ENCODE measurements around the gene TRAPPC2L. TPM values are rescaled to one million over a fixed set of nuclear protein-coding genes. Genes with fewer than 3 reads are reported as not detected.

The TRAPPC2L gene
- total RNA-seq, 1 donor from 2014 or later: 74.0 TPM

DNA sequence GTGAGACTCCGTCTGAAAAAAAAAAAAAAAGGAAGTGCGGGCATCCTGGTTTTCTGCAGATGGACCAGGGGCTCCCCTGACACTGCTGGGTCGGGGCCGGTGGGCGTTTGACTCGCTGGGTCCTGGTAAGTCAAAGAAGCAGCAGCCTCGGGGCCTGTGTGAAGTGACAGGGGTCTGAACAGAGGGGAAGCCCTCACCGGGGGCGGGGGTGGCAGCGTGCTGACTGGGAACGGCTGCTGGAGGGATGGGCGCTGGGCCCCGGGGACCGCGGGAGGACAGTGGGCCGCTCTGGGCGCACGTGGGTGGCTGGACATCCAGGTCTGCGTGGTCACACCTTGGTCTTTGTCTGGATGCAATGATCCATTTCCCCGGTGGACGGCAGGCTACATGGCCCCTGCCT lies 8.4 kb upstream of the TRAPPC2L start:
- H3K36me3 Mint-ChIP-seq (ENCODE audit: unreplicated experiment): peaks cover 4% of the 10 kb centered on the region
- H3K27me3 Mint-ChIP-seq (ENCODE audit: unreplicated experiment): no peaks in the 10 kb centered on the region

DNA sequence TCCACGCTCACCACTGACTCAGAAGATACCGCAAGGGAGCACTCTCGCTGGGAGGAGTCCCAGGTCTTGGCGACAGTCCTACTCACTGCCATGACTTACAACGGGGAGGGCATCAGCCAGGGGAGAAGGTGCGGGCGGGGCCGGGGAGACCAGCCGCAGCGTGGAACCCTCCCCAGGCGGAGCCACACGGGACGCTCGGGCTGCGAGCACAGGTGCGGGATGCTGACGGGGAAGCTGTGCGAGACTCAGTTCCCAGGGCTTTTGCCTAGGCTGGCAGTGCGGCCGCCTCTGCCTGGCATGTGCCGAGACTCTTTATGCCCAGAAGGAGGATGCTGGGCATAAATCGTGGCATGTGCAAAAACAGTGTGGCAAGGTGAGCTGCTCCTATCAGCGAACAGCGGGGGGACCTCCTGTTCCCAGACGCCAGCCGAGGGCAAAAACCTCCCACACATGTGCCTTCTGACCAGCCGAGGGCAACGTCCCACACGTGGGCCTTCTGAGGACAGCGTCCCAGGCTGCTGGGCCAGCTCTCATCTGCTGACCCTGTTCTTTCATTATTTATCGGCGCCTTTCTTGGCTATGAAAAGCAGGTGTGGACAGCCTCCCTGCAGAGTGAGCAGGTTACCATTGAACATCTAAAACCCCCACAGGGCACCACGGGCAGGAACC lies 6.3 kb upstream of the TRAPPC2L start:
- TF ChIP-seq, protein P1, sequence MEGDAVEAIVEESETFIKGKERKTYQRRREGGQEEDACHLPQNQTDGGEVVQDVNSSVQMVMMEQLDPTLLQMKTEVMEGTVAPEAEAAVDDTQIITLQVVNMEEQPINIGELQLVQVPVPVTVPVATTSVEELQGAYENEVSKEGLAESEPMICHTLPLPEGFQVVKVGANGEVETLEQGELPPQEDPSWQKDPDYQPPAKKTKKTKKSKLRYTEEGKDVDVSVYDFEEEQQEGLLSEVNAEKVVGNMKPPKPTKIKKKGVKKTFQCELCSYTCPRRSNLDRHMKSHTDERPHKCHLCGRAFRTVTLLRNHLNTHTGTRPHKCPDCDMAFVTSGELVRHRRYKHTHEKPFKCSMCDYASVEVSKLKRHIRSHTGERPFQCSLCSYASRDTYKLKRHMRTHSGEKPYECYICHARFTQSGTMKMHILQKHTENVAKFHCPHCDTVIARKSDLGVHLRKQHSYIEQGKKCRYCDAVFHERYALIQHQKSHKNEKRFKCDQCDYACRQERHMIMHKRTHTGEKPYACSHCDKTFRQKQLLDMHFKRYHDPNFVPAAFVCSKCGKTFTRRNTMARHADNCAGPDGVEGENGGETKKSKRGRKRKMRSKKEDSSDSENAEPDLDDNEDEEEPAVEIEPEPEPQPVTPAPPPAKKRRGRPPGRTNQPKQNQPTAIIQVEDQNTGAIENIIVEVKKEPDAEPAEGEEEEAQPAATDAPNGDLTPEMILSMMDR (IDR thresholded peaks at IDR 0.05): no peak
- Mint-ChIP-seq H3K36me3 (ENCODE audit: unreplicated experiment) (peaks cover 4% of the 10 kb centered on the region), H3K4me1 (ENCODE audit: unreplicated experiment) (peaks cover 4% of the 10 kb centered on the region), H3K4me3 (ENCODE audit: unreplicated experiment) (no peak overlapping the region), H3K27me3 (ENCODE audit: unreplicated experiment) (no peaks in the 10 kb centered on the region), H3K9me3 (ENCODE audit: unreplicated experiment) (no peaks in the 10 kb centered on the region), H3K27ac (ENCODE audit: unreplicated experiment) (no peak overlapping the region)
- DNase-seq (ENCODE audit: extremely low spot score, unreplicated experiment): no peak

More for the DNA sequence above, 8.4 kb upstream of the TRAPPC2L start:
- no peak for DNase-seq (ENCODE audit: extremely low spot score, unreplicated experiment)
- H3K4me3 Mint-ChIP-seq (ENCODE audit: unreplicated experiment): no peak overlapping the region
- TF ChIP-seq, protein P1 (IDR thresholded peaks at IDR 0.05): no peak
- no peak overlapping the region for H3K27ac Mint-ChIP-seq (ENCODE audit: unreplicated experiment)
- H3K4me1 Mint-ChIP-seq (ENCODE audit: unreplicated experiment): no peaks in the 10 kb centered on the region
- no peaks in the 10 kb centered on the region for H3K9me3 Mint-ChIP-seq (ENCODE audit: unreplicated experiment)

DNA sequence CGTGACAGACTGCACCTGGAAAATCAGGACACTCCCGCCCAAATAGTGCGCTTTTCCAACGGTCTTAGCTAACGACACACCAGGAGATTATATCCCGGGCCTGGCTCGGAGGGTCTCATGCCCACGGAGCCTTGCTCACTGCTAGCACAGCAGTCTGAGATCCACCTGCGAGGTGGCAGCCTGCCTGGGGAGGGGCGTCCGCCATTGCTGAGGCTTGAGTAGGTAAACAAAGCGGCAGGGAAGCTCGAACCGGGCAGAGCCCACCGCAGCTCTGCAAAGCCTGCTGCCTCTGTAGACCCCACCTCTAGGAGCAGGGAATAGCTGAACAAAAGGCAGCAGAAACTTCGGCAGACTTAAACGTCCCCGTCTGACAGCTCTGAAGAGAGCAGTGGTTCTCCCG lies 5.3 kb upstream of the TRAPPC2L start:
- Mint-ChIP-seq H3K36me3 (ENCODE audit: unreplicated experiment) (peaks cover 4% of the 10 kb centered on the region), H3K9me3 (ENCODE audit: unreplicated experiment) (no peaks in the 10 kb centered on the region)

GRCh38 chr16:88853325-88853941 lies 3.5 kb upstream of the TRAPPC2L start:
- no peak for DNase-seq (ENCODE audit: extremely low spot score, unreplicated experiment)
- no peak overlapping the region for H3K4me3 Mint-ChIP-seq (ENCODE audit: unreplicated experiment)
- no peaks in the 10 kb centered on the region for H3K9me3 Mint-ChIP-seq (ENCODE audit: unreplicated experiment)
- peaks cover 16% of the 10 kb centered on the region for H3K4me1 Mint-ChIP-seq (ENCODE audit: unreplicated experiment)
- TF ChIP-seq, protein P1 (IDR thresholded peaks at IDR 0.05): no peak
- no peak overlapping the region for H3K27ac Mint-ChIP-seq (ENCODE audit: unreplicated experiment)
- H3K27me3 Mint-ChIP-seq (ENCODE audit: unreplicated experiment): no peaks in the 10 kb centered on the region
- peaks cover 4% of the 10 kb centered on the region for H3K36me3 Mint-ChIP-seq (ENCODE audit: unreplicated experiment)

More for the DNA sequence above, 5.3 kb upstream of the TRAPPC2L start:
- Mint-ChIP-seq H3K4me3 (ENCODE audit: unreplicated experiment) (no peak overlapping the region), H3K4me1 (ENCODE audit: unreplicated experiment) (peaks cover 8% of the 10 kb centered on the region), H3K27me3 (ENCODE audit: unreplicated experiment) (no peaks in the 10 kb centered on the region), H3K27ac (ENCODE audit: unreplicated experiment) (no peak overlapping the region)
- TF ChIP-seq, protein P1 (IDR thresholded peaks at IDR 0.05): no peak
- DNase-seq (ENCODE audit: extremely low spot score, unreplicated experiment): no peak

DNA sequence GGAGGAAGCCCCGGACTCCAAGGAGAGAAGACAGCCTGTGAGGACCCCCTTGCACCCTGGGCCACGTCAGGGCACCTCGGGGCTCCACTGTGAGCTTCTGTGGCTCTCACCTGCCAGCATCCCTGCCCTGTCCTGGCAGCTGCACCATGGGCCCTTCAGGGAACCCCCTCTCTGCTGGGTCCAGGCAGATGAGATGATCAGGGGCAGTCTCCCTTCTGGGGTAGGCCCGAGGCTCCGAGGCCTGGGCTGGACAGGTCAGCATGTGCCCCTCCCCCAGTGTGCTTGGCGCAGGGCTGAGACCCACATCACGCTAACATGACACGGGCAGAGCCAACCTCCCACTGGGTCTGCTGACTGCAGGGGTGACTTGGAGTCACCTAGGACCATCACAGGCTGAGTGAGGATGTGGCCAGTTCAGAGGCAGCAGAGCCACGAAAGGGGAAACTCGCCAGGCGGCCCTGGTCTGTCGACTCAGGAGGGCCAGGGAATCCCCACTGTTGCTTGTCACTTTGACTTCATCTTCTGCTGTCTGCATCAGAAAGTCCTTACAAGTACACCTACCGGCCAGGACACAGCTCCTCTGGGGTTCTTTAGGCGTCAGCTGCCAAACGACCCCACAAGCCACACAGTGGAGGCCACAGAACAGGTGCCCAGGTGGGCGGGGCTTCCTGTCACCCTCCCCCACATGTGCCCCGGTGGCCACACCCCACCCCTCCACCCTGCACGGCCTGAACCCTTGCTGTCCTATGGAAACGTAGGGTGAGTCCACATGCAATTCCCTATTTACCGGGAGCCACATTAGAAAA lies 2.4 kb upstream of the TRAPPC2L start:
- H3K36me3 Mint-ChIP-seq (ENCODE audit: unreplicated experiment): peaks cover 8% of the 10 kb centered on the region
- no peak for DNase-seq (ENCODE audit: extremely low spot score, unreplicated experiment)
- no peak overlapping the region for H3K27ac Mint-ChIP-seq (ENCODE audit: unreplicated experiment)
- peak overlapping the region; percentile 75 for H3K4me3 Mint-ChIP-seq (ENCODE audit: unreplicated experiment)
- no peaks in the 10 kb centered on the region for H3K27me3 Mint-ChIP-seq (ENCODE audit: unreplicated experiment)
- peaks cover 19% of the 10 kb centered on the region for H3K4me1 Mint-ChIP-seq (ENCODE audit: unreplicated experiment)
- TF ChIP-seq, protein P1 (IDR thresholded peaks at IDR 0.05): no peak
- H3K9me3 Mint-ChIP-seq (ENCODE audit: unreplicated experiment): no peaks in the 10 kb centered on the region

Data from osteocyte (in vitro differentiated cells).